Panc1 (cell line): ENCODE data around the gene ABI1. TPM values are rescaled to one million over a fixed set of nuclear protein-coding genes. Genes with fewer than 3 reads are reported as not detected.

ENCODE experiments used
- ATAC-seq: fragments of 200-7000 bp; cut with Tn5 transposase; 2 replicates; pipeline ENCODE4 v1.9.1; 2020; ENCODE audit warnings: mild to moderate bottlenecking, moderate library complexity
- BruUV-seq: library from RNA; stranded (reverse); fragments of 400-500 nt; replicated peaks from 2 replicates; lab custom pipeline; 2021; lab: Mats Ljungman, UMichigan
- CTCF ChIA-PET: fragments of 300-600 bp; sonication (Branson Sonifier 250); formaldehyde crosslinking; loops from one replicate; lab custom pipeline; 2022; ENCODE audit warnings: antibody characterized with exemption; lab: Charles Lee
- POLR2A ChIA-PET: fragments of 300-600 bp; sonication (Branson Sonifier 250); formaldehyde crosslinking; loops from one replicate; lab custom pipeline; 2022; ENCODE audit warnings: antibody characterized with exemption; lab: Charles Lee
- DNase-seq: peaks from one replicate; pipeline ENCODE4 v3.0.0-alpha.2; 2010; ENCODE audit warnings: low read depth, low spot score
- H3K27ac ChIP-seq: 2 replicates; pipeline ENCODE4 v1.5.1; 2011; ENCODE audit warnings: mild to moderate bottlenecking, low read length, inconsistent platforms
- H3K27me3 ChIP-seq: fragments of 200-500 bp; sonication (Bioruptor generic); 2 replicates; pipeline ENCODE4 v1.6.0; 2014; ENCODE audit warnings: low read length, inconsistent platforms; ENCODE audit not compliant: control insufficient read depth, insufficient read depth
- H3K36me3 ChIP-seq: fragments of 200-500 bp; sonication (Bioruptor generic); 2 replicates; pipeline ENCODE4 v1.5.1; 2014; ENCODE audit warnings: inconsistent platforms, mild to moderate bottlenecking, low read length, moderate library complexity; ENCODE audit not compliant: control insufficient read depth, insufficient read depth
- H3K4me1 ChIP-seq: 2 replicates; pipeline ENCODE4 v1.5.1; 2011; ENCODE audit warnings: inconsistent platforms, mild to moderate bottlenecking, low read length, moderate library complexity; ENCODE audit not compliant: control insufficient read depth, insufficient read depth
- H3K4me3 ChIP-seq, 2 experiments: 2 replicates each; pipeline ENCODE4 v1.5.1; 2011 to 2012; ENCODE audit warnings: low read depth in 2 of 2, low read length in 2 of 2, mild to moderate bottlenecking in 2 of 2, inconsistent platforms in 1 of 2, moderate library complexity in 1 of 2
- H3K9me3 ChIP-seq: fragments of 200-500 bp; sonication (Bioruptor generic); 2 replicates; pipeline ENCODE4 v1.5.1; 2014; ENCODE audit warnings: low read depth, mild to moderate bottlenecking, inconsistent platforms, low read length, moderate library complexity; ENCODE audit not compliant: control insufficient read depth, insufficient read depth
- CTCF ChIP-seq: fragments of 450-650 bp; IDR thresholded peaks from 2 replicates; pipeline ENCODE4 v1.5.1; 2017; ENCODE audit warnings: mild to moderate bottlenecking
- POLR2AphosphoS5 ChIP-seq: IDR thresholded peaks from 2 replicates; pipeline ENCODE4 v1.6.1; 2012; ENCODE audit warnings: mild to moderate bottlenecking, low read depth, low read length, moderate library complexity
- SIN3A ChIP-seq: IDR thresholded peaks from 2 replicates; pipeline ENCODE4 v1.6.1; 2012; ENCODE audit warnings: low read depth, mild to moderate bottlenecking, low read length, moderate library complexity, borderline replicate concordance; ENCODE audit not compliant: insufficient read depth
- TCF7L2 ChIP-seq: IDR thresholded peaks from 2 replicates; pipeline ENCODE4 v1.6.1; 2011; ENCODE audit warnings: mild to moderate bottlenecking, low read depth, low read length, inconsistent platforms
- in situ Hi-C: cut with HindIII; loops from 2 replicates; pipeline ENCODE4 v1.10.0; 2016; ENCODE audit warnings: low sequenced_read_pairs, low pct_unique_long_range_greater_than_20kb
- intact Hi-C: fragments of 100-400 bp; cut with micrococcal nuclease; formaldehyde crosslinking; loops from one replicate; pipeline ENCODE4 v1.10.0; 2022; ENCODE audit not compliant: unreplicated experiment
- total RNA-seq: library from RNA; stranded (reverse); gene quantifications from one replicate; pipeline ENCODE4 v1.2.1, GENCODE V29; 2021; ENCODE audit not compliant: unreplicated experiment
- TF ChIP-seq, protein P1 (sequence below), 2 experiments: IDR thresholded peaks; 2 replicates each; pipeline ENCODE4 v1.6.1; 2011 to 2012; ENCODE audit warnings: low read depth in 2 of 2, control low read depth in 1 of 2, low read length in 1 of 2, mild to moderate bottlenecking in 1 of 2, moderate library complexity in 1 of 2; ENCODE audit not compliant: insufficient read depth in 1 of 2

Gene ABI1
- total RNA-seq, 1 experiment from 2014 or later: 35.2 TPM

- BruUV-seq: no TSS peak
- ChIA-PET CTCF (no interaction called here), POLR2A (no interaction called here)
- DNase-seq (no peak), ATAC-seq (no peak)
- H3K9me3 ChIP-seq: no peaks in the 10 kb centered on the region
- intact Hi-C loops (no loop called here), in situ Hi-C loops (no loop called here)
- TF ChIP-seq SIN3A (no peak), POLR2AphosphoS5 (no peak), TCF7L2 (no peak), CTCF (no peak)
- TF ChIP-seq, protein P1, sequence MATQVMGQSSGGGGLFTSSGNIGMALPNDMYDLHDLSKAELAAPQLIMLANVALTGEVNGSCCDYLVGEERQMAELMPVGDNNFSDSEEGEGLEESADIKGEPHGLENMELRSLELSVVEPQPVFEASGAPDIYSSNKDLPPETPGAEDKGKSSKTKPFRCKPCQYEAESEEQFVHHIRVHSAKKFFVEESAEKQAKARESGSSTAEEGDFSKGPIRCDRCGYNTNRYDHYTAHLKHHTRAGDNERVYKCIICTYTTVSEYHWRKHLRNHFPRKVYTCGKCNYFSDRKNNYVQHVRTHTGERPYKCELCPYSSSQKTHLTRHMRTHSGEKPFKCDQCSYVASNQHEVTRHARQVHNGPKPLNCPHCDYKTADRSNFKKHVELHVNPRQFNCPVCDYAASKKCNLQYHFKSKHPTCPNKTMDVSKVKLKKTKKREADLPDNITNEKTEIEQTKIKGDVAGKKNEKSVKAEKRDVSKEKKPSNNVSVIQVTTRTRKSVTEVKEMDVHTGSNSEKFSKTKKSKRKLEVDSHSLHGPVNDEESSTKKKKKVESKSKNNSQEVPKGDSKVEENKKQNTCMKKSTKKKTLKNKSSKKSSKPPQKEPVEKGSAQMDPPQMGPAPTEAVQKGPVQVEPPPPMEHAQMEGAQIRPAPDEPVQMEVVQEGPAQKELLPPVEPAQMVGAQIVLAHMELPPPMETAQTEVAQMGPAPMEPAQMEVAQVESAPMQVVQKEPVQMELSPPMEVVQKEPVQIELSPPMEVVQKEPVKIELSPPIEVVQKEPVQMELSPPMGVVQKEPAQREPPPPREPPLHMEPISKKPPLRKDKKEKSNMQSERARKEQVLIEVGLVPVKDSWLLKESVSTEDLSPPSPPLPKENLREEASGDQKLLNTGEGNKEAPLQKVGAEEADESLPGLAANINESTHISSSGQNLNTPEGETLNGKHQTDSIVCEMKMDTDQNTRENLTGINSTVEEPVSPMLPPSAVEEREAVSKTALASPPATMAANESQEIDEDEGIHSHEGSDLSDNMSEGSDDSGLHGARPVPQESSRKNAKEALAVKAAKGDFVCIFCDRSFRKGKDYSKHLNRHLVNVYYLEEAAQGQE (IDR thresholded peaks at IDR 0.05; ENCODE audit: insufficient read depth in 1 of 2, low read depth in 2 of 2, low read length in 1 of 2): no peak
- H3K4me1 ChIP-seq: no peaks in the 10 kb centered on the region
- H3K27me3 ChIP-seq: no peaks in the 10 kb centered on the region
- no peak overlapping the region for H3K27ac ChIP-seq
- no peaks in the 10 kb centered on the region; the same call in 1 of the 2 replicates for H3K36me3 ChIP-seq
- no peak overlapping the region for H3K4me3 ChIP-seq
These were observed 139.2 kb downstream of the ABI1 start for GRCh38 chr10:26721561-26721960.

- Histone ChIP-seq H3K27ac (no peak overlapping the region), H3K4me3 (no peak overlapping the region), H3K4me1 (no peaks in the 10 kb centered on the region), H3K27me3 (no peaks in the 10 kb centered on the region), H3K9me3 (no peaks in the 10 kb centered on the region), H3K36me3 (no peaks in the 10 kb centered on the region; the same call in 1 of the 2 replicates)
- in situ Hi-C loops (no loop called here), intact Hi-C loops (no loop called here)
- ChIA-PET POLR2A (no interaction called here), CTCF (no interaction called here)
- TF ChIP-seq TCF7L2 (no peak), SIN3A (no peak), POLR2AphosphoS5 (no peak), CTCF (no peak)
- TF ChIP-seq, protein P1 (IDR thresholded peaks at IDR 0.05; ENCODE audit: insufficient read depth in 1 of 2, low read depth in 2 of 2, low read length in 1 of 2): no peak
- no peak for DNase-seq
- ATAC-seq: no peak
- BruUV-seq: no TSS peak
These were observed 143.3 kb downstream of the ABI1 start for GRCh38 chr10:26717476-26717875.
